SK-N-MC (cell line): ENCODE results near the gene SMARCD3.

Experiments used
- EZH2 ChIP-seq: fragments of 200-600 bp; sonication (generic); IDR thresholded peaks from one replicate; pipeline ENCODE4 v1.6.1; 2017; ENCODE audit warnings: antibody characterized with exemption
- FOXP2 ChIP-seq: optimal IDR thresholded peaks from 2 replicates; pipeline ENCODE3; 2011; ENCODE audit warnings: mild to moderate bottlenecking, moderate library complexity; ENCODE audit not compliant: insufficient read depth; ENCODE audit errors: extremely low read length, control extremely low read depth
- POLR2AphosphoS5 ChIP-seq: IDR thresholded peaks from 2 replicates; pipeline ENCODE4 v1.6.1; 2012; ENCODE audit warnings: mild to moderate bottlenecking, low read depth, low read length, borderline replicate concordance

GRCh38 chr7:151232091-151232916 is 16.2 kb downstream of the SMARCD3 start, which contains the start of gene CHPF2:
- TF ChIP-seq EZH2 (no peak), POLR2AphosphoS5 (peak; percentile 81), FOXP2 (no peak)
